KOPT-K1 (cell line): Measurements from ENCODE around the gene TRIM31.

ENCODE experiments used
- H3K27ac ChIP-seq: fragments of 200-600 bp; sonication (generic); 2 replicates; pipeline ENCODE4 v1.5.1; 2016; ENCODE audit warnings: antibody characterized with exemption, mild to moderate bottlenecking, low read depth, low read length; ENCODE audit not compliant: poor library complexity, severe bottlenecking
- H3K36me3 ChIP-seq: fragments of 200-600 bp; sonication (generic); 2 replicates; pipeline ENCODE4 v1.5.1; 2017; ENCODE audit warnings: antibody characterized with exemption, mild to moderate bottlenecking, low read length, moderate library complexity; ENCODE audit not compliant: insufficient read depth
- H3K9me3 ChIP-seq: fragments of 200-600 bp; sonication (generic); 2 replicates; pipeline ENCODE4 v1.5.1; 2017; ENCODE audit warnings: antibody characterized with exemption, low read length, mild to moderate bottlenecking; ENCODE audit not compliant: insufficient read depth, poor library complexity, severe bottlenecking

Gene TRIM31

GRCh38 chr6:30113003-30113759, at the start of gene TRIM31:
Gene TRIM31 (minus strand): TSS chr6:30113090. CDS start chr6:30112805, 285 bp downstream.
- H3K9me3 ChIP-seq, result no peaks in the 10 kb centered on the region
- H3K27ac ChIP-seq, result no peak within 1 kb of the TSS
- H3K36me3 ChIP-seq, result no peaks in the 10 kb centered on the region

GRCh38 chr6:30162265-30163089, 49.6 kb upstream of the TRIM31 start:
- Histone ChIP-seq H3K36me3 (no peaks in the 10 kb centered on the region), H3K9me3 (no peaks in the 10 kb centered on the region), H3K27ac (no peak overlapping the region)

GRCh38 chr6:30160785-30161531, 48.1 kb upstream of the TRIM31 start, which contains the start of gene TRIM10:
Gene TRIM10 (minus strand): TSS chr6:30161211. CDS start chr6:30160858, 353 bp downstream.
- Histone ChIP-seq H3K9me3 (no peaks in the 10 kb centered on the region), H3K36me3 (no peaks in the 10 kb centered on the region), H3K27ac (no peak within 1 kb of the TSS)

GRCh38 chr6:30160008-30160784, 47.3 kb upstream of the TRIM31 start:
- Histone ChIP-seq H3K27ac (no peak overlapping the region), H3K9me3 (no peaks in the 10 kb centered on the region), H3K36me3 (no peaks in the 10 kb centered on the region)

- no peak overlapping the region for H3K27ac ChIP-seq
- H3K9me3 ChIP-seq, result no peaks in the 10 kb centered on the region
- no peaks in the 10 kb centered on the region for H3K36me3 ChIP-seq
These were observed 45.7 kb upstream of the TRIM31 start for GRCh38 chr6:30158475-30159040.

- Histone ChIP-seq H3K9me3 (no peaks in the 10 kb centered on the region), H3K27ac (no peak overlapping the region), H3K36me3 (no peaks in the 10 kb centered on the region)
These were observed 45.1 kb upstream of the TRIM31 start for GRCh38 chr6:30157999-30158398.

GRCh38 chr6:30157581-30157980, 44.7 kb upstream of the TRIM31 start:
- Histone ChIP-seq H3K9me3 (no peaks in the 10 kb centered on the region), H3K36me3 (no peaks in the 10 kb centered on the region), H3K27ac (no peak overlapping the region)

- H3K27ac ChIP-seq, result no peak overlapping the region
These were observed 43.9 kb upstream of the TRIM31 start for GRCh38 chr6:30156774-30157173.

GRCh38 chr6:30156262-30156599, 43.3 kb upstream of the TRIM31 start:
- Histone ChIP-seq H3K9me3 (no peaks in the 10 kb centered on the region), H3K36me3 (no peaks in the 10 kb centered on the region), H3K27ac (no peak overlapping the region)

More at GRCh38 chr6:30156774-30157173, 43.9 kb upstream of the TRIM31 start:
- Histone ChIP-seq H3K9me3 (no peaks in the 10 kb centered on the region), H3K36me3 (no peaks in the 10 kb centered on the region)

GRCh38 chr6:30155520-30156261, 42.8 kb upstream of the TRIM31 start:
- Histone ChIP-seq H3K36me3 (no peaks in the 10 kb centered on the region), H3K9me3 (no peaks in the 10 kb centered on the region), H3K27ac (no peak overlapping the region)

- Histone ChIP-seq H3K27ac (no peak overlapping the region), H3K36me3 (no peaks in the 10 kb centered on the region), H3K9me3 (no peaks in the 10 kb centered on the region)
These were observed 42.0 kb upstream of the TRIM31 start for GRCh38 chr6:30154709-30155519.

- no peaks in the 10 kb centered on the region for H3K9me3 ChIP-seq
- H3K27ac ChIP-seq, result no peak overlapping the region
- no peaks in the 10 kb centered on the region for H3K36me3 ChIP-seq
These were observed 41.2 kb upstream of the TRIM31 start for GRCh38 chr6:30154061-30154460.
